ENCODE data around the gene KCMF1.

DNA sequence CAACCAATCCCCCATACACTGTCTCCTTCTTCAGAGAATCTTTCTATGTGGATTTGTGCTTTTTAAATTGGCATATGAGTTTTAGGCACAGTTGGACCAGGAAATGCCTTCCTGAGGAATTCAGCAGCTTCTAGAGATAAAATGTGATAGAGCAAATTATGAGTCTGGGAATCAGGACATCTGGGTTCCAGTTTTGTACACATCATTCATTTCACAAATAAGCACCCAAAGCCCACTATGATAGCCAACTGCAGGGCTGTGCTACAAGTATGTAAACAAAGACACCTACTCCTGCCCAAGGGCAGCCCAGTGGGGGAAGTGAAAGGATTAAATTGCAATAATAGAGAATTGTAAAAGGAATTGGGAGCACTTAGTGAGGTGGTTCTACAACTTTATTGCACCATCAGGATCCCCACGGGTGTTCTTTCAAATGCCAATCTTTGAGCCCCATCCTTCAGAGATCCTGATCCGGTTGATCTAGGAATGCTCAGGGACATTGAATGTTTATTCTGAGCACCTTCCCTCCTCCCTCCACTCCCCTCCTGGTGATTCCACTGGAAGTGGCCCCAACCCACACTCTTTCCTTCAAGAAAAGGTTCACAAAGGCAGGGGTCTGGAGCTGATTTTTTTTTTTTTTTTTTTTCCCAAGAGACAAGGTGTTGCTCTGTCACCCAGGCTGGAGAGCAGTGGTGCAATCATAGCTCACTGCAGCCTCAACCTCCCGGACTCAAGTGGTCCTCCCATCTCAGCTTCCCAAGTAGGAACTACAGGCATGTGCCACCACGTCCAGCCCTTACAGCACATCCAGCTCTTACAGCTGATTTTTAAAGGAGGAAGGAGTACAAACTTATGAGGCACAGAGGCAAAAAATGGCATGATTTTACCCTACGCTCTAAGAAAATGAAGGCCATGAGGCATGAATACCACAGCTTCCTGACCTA, 11.1 kb upstream of the KCMF1 start:
- TF ChIP-seq, protein P1, sequence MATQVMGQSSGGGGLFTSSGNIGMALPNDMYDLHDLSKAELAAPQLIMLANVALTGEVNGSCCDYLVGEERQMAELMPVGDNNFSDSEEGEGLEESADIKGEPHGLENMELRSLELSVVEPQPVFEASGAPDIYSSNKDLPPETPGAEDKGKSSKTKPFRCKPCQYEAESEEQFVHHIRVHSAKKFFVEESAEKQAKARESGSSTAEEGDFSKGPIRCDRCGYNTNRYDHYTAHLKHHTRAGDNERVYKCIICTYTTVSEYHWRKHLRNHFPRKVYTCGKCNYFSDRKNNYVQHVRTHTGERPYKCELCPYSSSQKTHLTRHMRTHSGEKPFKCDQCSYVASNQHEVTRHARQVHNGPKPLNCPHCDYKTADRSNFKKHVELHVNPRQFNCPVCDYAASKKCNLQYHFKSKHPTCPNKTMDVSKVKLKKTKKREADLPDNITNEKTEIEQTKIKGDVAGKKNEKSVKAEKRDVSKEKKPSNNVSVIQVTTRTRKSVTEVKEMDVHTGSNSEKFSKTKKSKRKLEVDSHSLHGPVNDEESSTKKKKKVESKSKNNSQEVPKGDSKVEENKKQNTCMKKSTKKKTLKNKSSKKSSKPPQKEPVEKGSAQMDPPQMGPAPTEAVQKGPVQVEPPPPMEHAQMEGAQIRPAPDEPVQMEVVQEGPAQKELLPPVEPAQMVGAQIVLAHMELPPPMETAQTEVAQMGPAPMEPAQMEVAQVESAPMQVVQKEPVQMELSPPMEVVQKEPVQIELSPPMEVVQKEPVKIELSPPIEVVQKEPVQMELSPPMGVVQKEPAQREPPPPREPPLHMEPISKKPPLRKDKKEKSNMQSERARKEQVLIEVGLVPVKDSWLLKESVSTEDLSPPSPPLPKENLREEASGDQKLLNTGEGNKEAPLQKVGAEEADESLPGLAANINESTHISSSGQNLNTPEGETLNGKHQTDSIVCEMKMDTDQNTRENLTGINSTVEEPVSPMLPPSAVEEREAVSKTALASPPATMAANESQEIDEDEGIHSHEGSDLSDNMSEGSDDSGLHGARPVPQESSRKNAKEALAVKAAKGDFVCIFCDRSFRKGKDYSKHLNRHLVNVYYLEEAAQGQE (IDR thresholded peaks at IDR 0.05; ENCODE audit: low read depth) = no peak
- TF ChIP-seq, protein P2, sequence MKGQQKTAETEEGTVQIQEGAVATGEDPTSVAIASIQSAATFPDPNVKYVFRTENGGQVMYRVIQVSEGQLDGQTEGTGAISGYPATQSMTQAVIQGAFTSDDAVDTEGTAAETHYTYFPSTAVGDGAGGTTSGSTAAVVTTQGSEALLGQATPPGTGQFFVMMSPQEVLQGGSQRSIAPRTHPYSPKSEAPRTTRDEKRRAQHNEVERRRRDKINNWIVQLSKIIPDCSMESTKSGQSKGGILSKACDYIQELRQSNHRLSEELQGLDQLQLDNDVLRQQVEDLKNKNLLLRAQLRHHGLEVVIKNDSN (IDR thresholded peaks at IDR 0.05) = no peak
